Activated CD4-positive, alpha-beta T cell treated with anti-CD3 and anti-CD28 coated beads for 4 hours (primary cell): Measurements from ENCODE around the gene CPA1.

Experiments used
- DNase-seq, 2 donors: peaks; one replicate each; pipeline ENCODE4 v3.0.0-alpha.2; 2020

Gene CPA1

DNA sequence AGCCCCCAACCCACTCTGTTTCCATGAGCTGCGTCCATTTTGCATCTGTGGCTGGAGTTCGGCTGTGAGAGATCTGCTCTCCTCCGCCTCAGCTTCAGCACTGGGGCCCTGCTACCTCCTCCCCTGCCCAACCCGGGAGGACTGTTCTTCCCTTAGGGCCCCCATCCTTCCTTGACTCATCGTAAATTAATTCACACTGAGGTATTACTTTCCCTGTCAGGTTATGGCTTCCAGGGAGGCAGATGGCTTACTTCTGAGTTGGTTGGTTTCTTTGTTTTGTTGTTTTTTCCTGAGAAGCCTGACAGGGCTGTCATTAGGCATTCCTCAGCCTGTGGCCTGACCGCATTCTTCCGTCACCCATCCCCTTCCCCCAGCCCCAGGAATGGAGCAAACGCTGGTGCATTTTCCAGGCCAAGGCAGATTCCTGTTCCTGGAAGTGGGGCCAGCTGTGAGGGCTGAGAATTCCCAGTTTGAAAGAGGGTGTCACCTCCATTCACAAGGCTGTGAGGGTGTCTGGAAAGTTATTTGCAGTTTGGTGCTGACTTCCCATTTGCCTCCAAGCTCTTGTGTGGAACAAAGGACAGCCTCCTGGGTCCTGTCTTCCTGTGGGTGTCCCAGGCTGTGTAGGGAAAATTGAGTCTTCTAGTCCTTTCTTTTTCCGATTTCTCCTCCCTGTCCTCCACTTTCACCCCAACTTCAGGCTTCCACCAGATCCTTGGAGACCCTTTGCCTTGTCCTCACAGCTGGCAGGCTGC lies 24.0 kb upstream of the CPA1 start:
- DNase-seq = no peak

DNA sequence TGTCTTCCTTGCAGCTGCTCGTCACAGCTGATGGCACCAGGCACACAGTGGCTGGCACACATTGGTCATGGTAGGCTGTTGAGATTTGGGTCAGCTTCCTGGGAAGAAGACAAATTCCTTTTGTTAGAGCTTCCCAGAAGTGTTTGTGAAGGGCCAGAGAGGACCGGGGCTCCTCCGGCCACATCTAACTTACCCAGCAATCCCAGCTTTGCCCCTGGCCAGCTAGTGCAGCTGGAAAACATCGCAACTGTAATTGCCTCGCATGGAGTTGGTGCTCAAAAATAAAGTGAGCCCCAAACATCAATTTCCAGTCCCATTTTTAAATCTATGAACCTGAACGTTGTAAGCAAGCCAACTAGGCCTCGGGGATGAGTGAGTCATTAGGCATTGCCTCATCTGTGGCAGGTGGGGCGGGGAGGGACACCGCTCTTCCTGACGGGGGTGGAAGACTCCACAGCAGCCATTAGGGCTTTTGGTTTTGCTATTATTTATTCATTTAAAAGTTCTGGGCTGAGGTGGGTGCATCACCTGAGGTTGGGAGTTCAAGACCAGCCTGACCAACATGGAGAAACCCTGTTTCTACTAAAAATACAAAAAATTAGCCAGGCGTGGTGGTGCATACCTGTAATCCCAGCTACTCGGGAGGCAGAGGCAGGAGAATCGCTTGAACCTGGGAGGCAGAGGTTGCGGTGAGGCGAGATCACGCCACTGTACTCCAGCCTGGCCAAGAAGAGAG lies 23.2 kb upstream of the CPA1 start:
- DNase-seq = no peak

DNA sequence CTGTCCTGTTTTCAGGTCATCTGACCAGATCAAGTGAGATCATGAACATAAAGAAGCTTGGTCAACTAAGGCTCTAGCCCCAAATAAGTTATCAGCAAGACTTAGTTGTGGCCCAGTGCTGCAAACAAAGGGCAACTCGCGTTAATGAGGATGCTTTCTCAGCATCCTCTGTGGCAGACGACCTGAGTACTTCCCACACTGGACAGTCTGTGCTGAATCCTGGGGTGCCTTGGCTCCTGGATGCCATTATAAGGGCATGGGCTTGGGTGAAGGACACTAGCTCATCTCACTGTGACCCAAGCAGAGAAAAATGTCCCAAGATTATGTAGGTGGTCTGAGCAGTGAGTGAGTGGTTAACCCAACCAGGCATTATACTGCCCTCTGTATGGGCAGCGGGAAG lies 21.8 kb upstream of the CPA1 start:
- DNase-seq = no peak

GRCh38 chr7:130359276-130359857 lies 20.9 kb upstream of the CPA1 start:
- no peak for DNase-seq

GRCh38 chr7:130360518-130360917 lies 19.8 kb upstream of the CPA1 start:
- no peak for DNase-seq

GRCh38 chr7:130361681-130362080 lies 18.6 kb upstream of the CPA1 start:
- no peak for DNase-seq

DNA sequence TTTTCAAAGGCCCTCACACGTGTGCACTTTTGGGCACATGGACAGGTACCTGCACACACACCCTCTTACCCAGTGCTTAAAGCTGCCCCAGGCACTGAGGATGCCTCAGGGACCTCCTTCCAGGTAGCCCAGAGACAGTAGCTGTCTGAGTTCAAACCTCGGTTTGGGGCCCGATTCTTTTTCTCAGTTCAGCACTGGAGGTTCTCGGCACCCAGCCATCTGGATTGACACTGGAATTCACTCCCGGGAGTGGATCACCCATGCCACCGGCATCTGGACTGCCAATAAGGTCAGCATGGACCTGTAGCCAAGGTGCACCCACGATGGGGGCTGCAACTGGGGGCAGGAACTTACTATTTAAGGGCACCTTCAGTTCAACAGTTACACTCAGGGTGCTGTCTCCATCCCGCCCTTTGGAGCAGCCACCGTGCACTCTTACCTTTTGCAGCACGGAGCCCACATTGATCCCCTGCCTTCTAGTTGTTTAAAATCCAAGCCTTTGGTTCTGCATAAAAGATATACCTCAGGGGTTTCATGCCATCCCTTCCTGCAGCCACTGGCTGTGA lies 18.0 kb upstream of the CPA1 start:
- DNase-seq = no peak

DNA sequence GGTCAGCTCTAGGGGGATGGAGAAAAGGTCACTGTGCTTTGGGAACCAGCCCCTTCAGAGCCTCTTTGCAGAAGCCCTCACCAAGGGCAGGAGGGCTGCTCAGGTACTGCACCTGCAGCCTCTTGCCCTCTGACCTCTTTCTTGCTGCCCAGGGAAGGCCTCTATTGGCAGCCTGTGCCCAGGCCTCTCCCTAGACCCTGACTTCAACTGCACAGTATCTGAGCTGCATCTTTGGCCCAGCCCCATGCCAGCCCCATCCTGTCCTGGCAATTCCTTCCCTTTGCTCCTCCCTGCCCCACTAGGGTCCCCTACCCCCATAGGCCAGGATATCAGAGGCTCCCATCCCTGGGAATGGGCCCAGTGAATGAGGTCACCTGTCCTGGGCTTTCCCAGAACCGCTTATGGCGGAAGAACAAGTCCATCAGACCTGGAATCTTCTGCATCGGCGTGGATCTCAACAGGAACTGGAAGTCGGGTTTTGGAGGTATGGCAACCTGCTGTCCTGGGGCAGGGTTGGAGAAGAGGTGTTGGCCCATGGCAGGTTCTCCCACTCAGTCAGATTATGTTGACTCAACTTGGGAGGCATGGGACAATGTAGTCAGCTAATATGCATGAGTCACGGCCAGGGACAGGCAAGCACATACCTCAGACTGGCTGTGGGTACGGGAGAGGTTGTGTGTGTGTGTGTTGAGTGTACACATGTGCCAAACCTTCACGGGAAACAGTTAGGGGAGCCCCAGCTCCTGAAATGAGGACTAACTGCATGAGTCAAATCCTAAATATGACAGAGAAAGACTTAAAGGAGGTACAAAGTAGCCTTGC lies 17.1 kb upstream of the CPA1 start:
- DNase-seq = no peak

- no peak for DNase-seq
These were observed 15.8 kb upstream of the CPA1 start for GRCh38 chr7:130364451-130364850.

GRCh38 chr7:130365088-130365487 lies 15.2 kb upstream of the CPA1 start:
- no peak for DNase-seq

DNA sequence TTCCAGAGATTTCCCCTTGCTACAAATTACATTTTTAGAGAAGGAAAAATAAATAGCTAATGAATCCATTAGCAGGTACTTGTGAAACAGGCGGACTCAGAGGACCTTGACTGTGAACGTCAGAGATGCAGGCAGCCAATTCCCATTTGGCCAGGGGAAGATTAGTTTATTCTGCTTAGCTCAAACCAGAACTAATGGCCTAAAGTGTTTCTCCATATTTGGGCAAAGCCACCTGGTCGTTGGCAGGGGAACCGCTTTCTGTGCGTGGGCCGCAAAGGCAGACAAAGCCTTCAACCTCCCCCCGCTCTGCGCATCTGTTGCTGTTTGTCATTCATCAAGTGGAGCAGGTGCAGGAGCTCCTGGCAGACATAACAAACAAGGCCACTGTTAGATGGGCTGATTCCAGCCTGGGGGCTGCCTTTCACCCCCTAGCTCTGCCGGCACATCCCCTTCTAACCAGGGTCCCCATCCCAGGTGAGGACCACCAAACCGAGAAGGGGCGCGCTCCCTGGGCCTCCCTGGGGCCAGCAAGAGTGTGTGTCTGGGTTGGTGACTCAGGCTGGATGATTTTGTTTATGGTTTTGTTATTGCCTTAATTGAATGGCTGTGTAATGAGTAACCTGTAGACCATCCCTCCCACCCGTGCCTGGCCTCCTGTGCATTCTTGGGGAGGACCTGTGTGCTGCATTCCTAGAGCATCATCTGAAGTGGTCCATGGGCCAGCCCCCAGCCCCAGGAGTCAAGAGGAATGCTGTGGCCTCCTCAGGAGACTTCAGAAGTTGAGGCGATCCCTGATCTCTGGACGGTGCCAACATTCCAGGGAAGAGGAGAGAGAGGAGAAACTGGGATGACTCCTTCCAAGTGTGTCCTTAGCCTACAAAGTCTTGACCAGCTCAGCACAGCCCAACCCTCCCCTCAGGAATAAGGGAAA lies 14.5 kb upstream of the CPA1 start:
- DNase-seq = no peak

DNA sequence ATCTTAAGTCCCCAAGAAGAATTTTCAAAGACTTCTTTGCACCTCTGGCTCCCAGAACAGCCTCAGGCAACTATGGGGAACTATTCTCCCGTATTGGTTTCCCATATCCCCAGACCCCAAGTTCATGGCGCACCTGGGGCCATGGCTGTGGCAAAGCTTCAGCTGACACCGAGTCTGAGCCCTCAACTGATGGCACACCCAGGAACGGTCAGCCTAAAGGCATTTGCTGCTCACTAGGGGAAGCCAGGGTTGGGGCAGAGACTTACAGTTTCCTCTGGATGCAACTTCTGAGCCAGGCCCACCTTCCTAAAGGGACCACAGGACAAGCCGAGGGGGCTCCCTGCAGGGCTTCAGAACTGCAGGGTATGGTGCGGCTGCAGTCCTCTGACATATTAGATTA lies 13.7 kb upstream of the CPA1 start:
- DNase-seq = no peak

DNA sequence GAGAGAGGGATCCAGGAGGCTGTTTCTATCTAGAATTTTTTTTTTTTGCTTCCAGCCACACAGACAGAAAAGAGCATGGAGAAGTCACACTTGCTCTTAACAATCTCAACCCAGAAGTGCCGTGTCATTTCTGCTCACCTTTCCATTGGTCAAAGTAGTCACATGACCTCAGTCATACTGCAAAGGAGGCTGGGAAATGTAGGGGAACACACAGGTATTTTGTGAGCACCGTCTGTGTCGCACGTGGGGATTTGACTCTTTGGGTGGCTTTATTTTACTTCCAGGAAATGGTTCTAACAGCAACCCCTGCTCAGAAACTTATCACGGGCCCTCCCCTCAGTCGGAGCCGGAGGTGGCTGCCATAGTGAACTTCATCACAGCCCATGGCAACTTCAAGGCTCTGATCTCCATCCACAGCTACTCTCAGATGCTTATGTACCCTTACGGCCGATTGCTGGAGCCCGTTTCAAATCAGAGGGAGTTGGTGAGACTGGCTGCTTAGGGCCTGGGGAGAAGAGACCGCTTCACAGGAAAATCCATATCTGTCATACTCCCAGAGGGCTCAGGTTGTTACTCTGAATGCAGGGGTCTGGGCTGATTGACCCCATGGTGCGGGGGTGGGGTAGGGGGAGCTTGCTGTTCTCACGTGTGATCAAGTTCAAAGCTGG lies 13.1 kb upstream of the CPA1 start:
- DNase-seq = no peak

GRCh38 chr7:130367836-130368746 lies 12.2 kb upstream of the CPA1 start:
- no peak for DNase-seq

- DNase-seq = no peak
These were observed 11.1 kb upstream of the CPA1 start for GRCh38 chr7:130369110-130369711.

- DNase-seq = no peak
These were observed 10.3 kb upstream of the CPA1 start for GRCh38 chr7:130369831-130370550.

GRCh38 chr7:130371046-130371445 lies 9.2 kb upstream of the CPA1 start:
- no peak for DNase-seq

GRCh38 chr7:130372402-130373165 lies 7.7 kb upstream of the CPA1 start:
- DNase-seq = no peak
